T-cell (primary cell): ENCODE measurements around the gene VTCN1. TPM values are rescaled to one million over a fixed set of nuclear protein-coding genes. Genes with fewer than 3 reads are reported as not detected.

Experiments
- ATAC-seq, 4 experiments: fragments of 200-7000 bp in 3 of 4; fragments of 150-1000 bp in 1 of 4; cut with Tn5 transposase; replicated peaks in 1 of 4; 1 replicate in 3 of 4; 2 replicates in 1 of 4; pipeline ENCODE4 v1.10.0; 2021; ENCODE audit warnings: moderate library complexity in 3 of 4, mild to moderate bottlenecking in 2 of 4, moderate number of reproducible peaks in 1 of 4
- CTCF ChIA-PET, 2 donors: fragments of 300-600 bp; sonication (Branson Sonifier 250); formaldehyde crosslinking; loops; one replicate each; lab custom pipeline; 2022; ENCODE audit warnings: antibody characterized with exemption in 2 of 2; lab: Charles Lee
- POLR2A ChIA-PET, 2 donors: fragments of 300-600 bp; sonication (Branson Sonifier 250); formaldehyde crosslinking; loops; one replicate each; lab custom pipeline; 2022; ENCODE audit warnings: antibody characterized with exemption in 2 of 2; lab: Charles Lee
- DNase-seq, 35 experiments: peaks; one replicate each; pipeline versions ENCODE4 v3.0.0 to v3.0.0-alpha.2; 2013 to 2023
- H3K27ac ChIP-seq: one replicate; pipeline ENCODE4 v1.5.1; 2013; ENCODE audit warnings: low read length
- H3K27me3 ChIP-seq, 2 experiments: replicated peaks in 1 of 2; 1 replicate in 1 of 2; 2 replicates in 1 of 2; pipeline versions ENCODE4 v1.6.1 to v1.7.0; 2013; ENCODE audit warnings: low read length in 1 of 2, mixed read lengths in 1 of 2; ENCODE audit not compliant: control insufficient read depth in 2 of 2, insufficient read depth in 2 of 2; ENCODE audit errors: extremely low read depth in 1 of 2
- H3K36me3 ChIP-seq, 2 donors: 1 replicate in 1 of 2; 2 replicates in 1 of 2; pipeline versions ENCODE4 v1.6.1 to v1.7.0; 2013; ENCODE audit warnings: low read length in 1 of 2; ENCODE audit not compliant: control insufficient read depth in 2 of 2, insufficient read depth in 1 of 2; ENCODE audit errors: extremely low read depth in 1 of 2
- H3K4me1 ChIP-seq, 2 experiments: 1 replicate in 1 of 2; 2 replicates in 1 of 2; pipeline versions ENCODE4 v1.6.1 to v1.7.0; 2013; ENCODE audit warnings: low read length in 2 of 2, mixed read lengths in 1 of 2; ENCODE audit not compliant: insufficient read depth in 2 of 2, control insufficient read depth in 1 of 2; ENCODE audit errors: extremely low read depth in 1 of 2
- H3K4me3 ChIP-seq, 2 donors: 1 replicate in 1 of 2; 2 replicates in 1 of 2; pipeline versions ENCODE4 v1.5.1 to v1.7.0; 2013; ENCODE audit warnings: mild to moderate bottlenecking in 2 of 2, low read length in 1 of 2, moderate library complexity in 1 of 2; ENCODE audit not compliant: control insufficient read depth in 1 of 2; ENCODE audit errors: extremely low read depth in 1 of 2
- H3K9me3 ChIP-seq: 2 replicates; pipeline ENCODE4 v1.7.0; 2013
- H3K27ac Mint-ChIP-seq, 2 donors: one replicate each; pipeline ENCODE4 v1.8.0; 2020 to 2021; ENCODE audit warnings: mild to moderate bottlenecking in 2 of 2, mixed read lengths in 2 of 2
- H3K27me3 Mint-ChIP-seq, 2 donors: one replicate each; pipeline ENCODE4 v1.8.0; 2021 to 2022; ENCODE audit warnings: mixed read lengths in 2 of 2
- H3K36me3 Mint-ChIP-seq: one replicate; pipeline ENCODE4 v1.8.0; 2021; ENCODE audit warnings: mixed read lengths
- H3K4me1 Mint-ChIP-seq, 3 donors: one replicate each; pipeline ENCODE4 v1.8.0; 2020 to 2022; ENCODE audit warnings: mixed read lengths in 3 of 3, mild to moderate bottlenecking in 1 of 3
- H3K4me3 Mint-ChIP-seq, 3 donors: one replicate each; pipeline ENCODE4 v1.8.0; 2020 to 2022; ENCODE audit warnings: mild to moderate bottlenecking in 3 of 3, mixed read lengths in 3 of 3, moderate library complexity in 3 of 3
- H3K9me3 Mint-ChIP-seq, 3 donors: one replicate each; pipeline ENCODE4 v1.8.0; 2020 to 2022; ENCODE audit warnings: mixed read lengths in 3 of 3
- WGBS: methylation state at CpG from one replicate; pipeline ENCODE4 v1.1.5; 2013; ENCODE audit warnings: missing lambda C conversion rate; ENCODE audit not compliant: insufficient coverage; 5-methylcytosine and 5-hydroxymethylcytosine counted together
- total RNA-seq, 35 experiments: library from RNA in 6 of 35; stranded (reverse) in 6 of 35; fragments of 120-200 nt in 1 of 35; gene quantifications; one replicate each; pipeline versions ENCODE4 v1.2.1 to v1.2.4 and lab custom pipeline; 2013 to 2026

Gene VTCN1
- total RNA-seq, 5 donors from 2014 or later (not counting 1 experiment from before 2014, with no cell fraction given) = not detected

- no peaks in the 10 kb centered on the region for H3K36me3 Mint-ChIP-seq
- no peaks in the 10 kb centered on the region for H3K36me3 ChIP-seq
- DNase-seq (no peak), ATAC-seq (no peak)
- CTCF ChIA-PET = interaction anchor here in 1 of 2 donors (0.6 to 1.0 kb wide), 2 partner anchors 12 to 783 kb away, joined by 3 to 4 read pairs; no protein-coding TSS in a partner anchor
- no peaks in the 10 kb centered on the region for H3K9me3 ChIP-seq
- H3K27me3 Mint-ChIP-seq = peaks cover 0 to 3% of the 10 kb centered on the region in 2 donors
- no peak overlapping the region for H3K4me3 Mint-ChIP-seq
- H3K4me1 ChIP-seq = peaks cover 0 to 8% of the 10 kb centered on the region in 2 experiments
- no peak overlapping the region for H3K27ac ChIP-seq
- peaks cover 6 to 13% (median 12%) of the 10 kb centered on the region in 3 donors for H3K4me1 Mint-ChIP-seq
- WGBS = no CpG with 5 or more reads among the region's 3 CpGs
- POLR2A ChIA-PET = interaction anchor here in 1 of 2 donors (0.7 kb wide), 1 partner anchor 13 kb away, joined by 4 read pairs; no protein-coding TSS in a partner anchor
- no peak overlapping the region for H3K4me3 ChIP-seq
- H3K27me3 ChIP-seq = peaks cover 0 to 4% of the 10 kb centered on the region in 2 experiments
- no peaks in the 10 kb centered on the region for H3K9me3 Mint-ChIP-seq
- H3K27ac Mint-ChIP-seq = no peak overlapping the region
Measured at GRCh38 chr1:117116784-117117130, 94.0 kb downstream of the VTCN1 start.

- H3K4me1 ChIP-seq = peaks cover 0 to 6% of the 10 kb centered on the region in 2 experiments
- H3K27ac ChIP-seq = no peak overlapping the region
- H3K4me1 Mint-ChIP-seq = peaks cover 6 to 13% (median 12%) of the 10 kb centered on the region in 3 donors
- ChIA-PET POLR2A (interaction anchor here in 1 of 2 donors (0.7 kb wide), 1 partner anchor 13 kb away, joined by 4 read pairs; no protein-coding TSS in a partner anchor), CTCF (interaction anchor here in 1 of 2 donors (0.6 to 1.0 kb wide), 2 partner anchors 13 to 783 kb away, joined by 3 to 4 read pairs; no protein-coding TSS in a partner anchor)
- H3K4me3 Mint-ChIP-seq = no peak overlapping the region
- peaks cover 0 to 2% of the 10 kb centered on the region in 2 experiments for H3K27me3 ChIP-seq
- ATAC-seq = no peak
- no peak overlapping the region for H3K4me3 ChIP-seq
- H3K27me3 Mint-ChIP-seq = peaks cover 0 to 3% of the 10 kb centered on the region in 2 donors
- H3K9me3 Mint-ChIP-seq = no peaks in the 10 kb centered on the region
- no peaks in the 10 kb centered on the region for H3K36me3 Mint-ChIP-seq
- H3K36me3 ChIP-seq = no peaks in the 10 kb centered on the region
- no peaks in the 10 kb centered on the region for H3K9me3 ChIP-seq
- DNase-seq = no peak
- WGBS = 83% methylated on average over 1 of the region's 13 CpGs
- no peak overlapping the region for H3K27ac Mint-ChIP-seq
Measured at GRCh38 chr1:117116090-117116783, 94.5 kb downstream of the VTCN1 start.

GRCh38 chr1:117114877-117115276, 95.8 kb downstream of the VTCN1 start:
- Mint-ChIP-seq H3K36me3 (no peaks in the 10 kb centered on the region), H3K27me3 (peaks cover 0 to 3% of the 10 kb centered on the region in 2 donors), H3K9me3 (no peaks in the 10 kb centered on the region), H3K27ac (no peak overlapping the region), H3K4me1 (peaks cover 0 to 15% (median 13%) of the 10 kb centered on the region in 3 donors), H3K4me3 (no peak overlapping the region)
- Histone ChIP-seq H3K27ac (no peak overlapping the region), H3K27me3 (no peaks in the 10 kb centered on the region), H3K4me1 (no peaks in the 10 kb centered on the region), H3K4me3 (no peak overlapping the region), H3K36me3 (no peaks in the 10 kb centered on the region), H3K9me3 (no peaks in the 10 kb centered on the region)
- DNase-seq = no peak
- POLR2A ChIA-PET = no interaction called here
- no CpG with 5 or more reads among the region's 2 CpGs for WGBS
- no peak for ATAC-seq
- CTCF ChIA-PET = interaction anchor here in 1 of 2 donors (0.5 to 1.6 kb wide), 4 partner anchors 10 to 19 kb away, joined by 3 to 6 read pairs (median 4); no protein-coding TSS in a partner anchor

GRCh38 chr1:117113199-117113598, 97.5 kb downstream of the VTCN1 start:
- Mint-ChIP-seq H3K4me1 (peaks cover 0 to 19% (median 13%) of the 10 kb centered on the region in 3 donors), H3K36me3 (no peaks in the 10 kb centered on the region), H3K9me3 (no peaks in the 10 kb centered on the region), H3K4me3 (no peak overlapping the region), H3K27ac (no peak overlapping the region), H3K27me3 (peaks cover 0 to 3% of the 10 kb centered on the region in 2 donors)
- CTCF ChIA-PET = interaction anchor here (0.5 to 1.6 kb wide), 2 partner anchors 15 kb away, joined by 3 to 4 read pairs; no protein-coding TSS in a partner anchor
- Histone ChIP-seq H3K9me3 (no peaks in the 10 kb centered on the region), H3K27ac (no peak overlapping the region), H3K27me3 (no peaks in the 10 kb centered on the region), H3K36me3 (no peaks in the 10 kb centered on the region), H3K4me3 (no peak overlapping the region), H3K4me1 (no peaks in the 10 kb centered on the region)
- ATAC-seq (no peak), DNase-seq (no peak)
- WGBS = 93% methylated on average over 11 of the region's 11 CpGs
- POLR2A ChIA-PET = no interaction called here

- DNase-seq = no peak
- no peak overlapping the region for H3K27ac ChIP-seq
- no peaks in the 10 kb centered on the region for H3K36me3 ChIP-seq
- no peaks in the 10 kb centered on the region for H3K9me3 ChIP-seq
- WGBS = 100% methylated on average over 5 of the region's 7 CpGs
- no peaks in the 10 kb centered on the region for H3K36me3 Mint-ChIP-seq
- H3K4me3 ChIP-seq = no peak overlapping the region
- H3K9me3 Mint-ChIP-seq = no peaks in the 10 kb centered on the region
- POLR2A ChIA-PET = no interaction called here
- H3K4me3 Mint-ChIP-seq = no peak overlapping the region
- peaks cover 0 to 19% (median 13%) of the 10 kb centered on the region in 3 donors for H3K4me1 Mint-ChIP-seq
- no peak for ATAC-seq
- H3K27me3 Mint-ChIP-seq = no peaks in the 10 kb centered on the region
- no peaks in the 10 kb centered on the region for H3K4me1 ChIP-seq
- no peak overlapping the region for H3K27ac Mint-ChIP-seq
- CTCF ChIA-PET = interaction anchor here in 1 of 2 donors (0.5 kb wide), 1 partner anchor 14 kb away, joined by 3 read pairs; no protein-coding TSS in a partner anchor
- H3K27me3 ChIP-seq = no peaks in the 10 kb centered on the region
Measured at GRCh38 chr1:117112047-117112717, 98.5 kb downstream of the VTCN1 start.

GRCh38 chr1:117110774-117111173, 100.0 kb downstream of the VTCN1 start:
- CTCF ChIA-PET = interaction anchor here in 1 of 2 donors (0.6 kb wide), 2 partner anchors 18 to 29 kb away, joined by 3 read pairs; no protein-coding TSS in a partner anchor
- Histone ChIP-seq H3K4me3 (no peak overlapping the region), H3K27me3 (no peaks in the 10 kb centered on the region), H3K9me3 (no peaks in the 10 kb centered on the region), H3K36me3 (no peaks in the 10 kb centered on the region), H3K4me1 (no peaks in the 10 kb centered on the region), H3K27ac (no peak overlapping the region)
- H3K36me3 Mint-ChIP-seq = peaks cover 8% of the 10 kb centered on the region
- H3K4me3 Mint-ChIP-seq = no peak overlapping the region
- WGBS = no CpG with 5 or more reads among the region's 2 CpGs
- POLR2A ChIA-PET = interaction anchor here (0.6 to 0.7 kb wide), 3 partner anchors 11 to 555 kb away, joined by 3 to 14 read pairs (median 7); no protein-coding TSS in a partner anchor
- DNase-seq = no peak
- peaks cover 0 to 19% (median 13%) of the 10 kb centered on the region in 3 donors for H3K4me1 Mint-ChIP-seq
- H3K27ac Mint-ChIP-seq = peak overlapping the region; percentile 17 to 64
- H3K27me3 Mint-ChIP-seq = no peaks in the 10 kb centered on the region
- ATAC-seq = peak in 1 of 4 experiments; percentile 57
- H3K9me3 Mint-ChIP-seq = no peaks in the 10 kb centered on the region
